Body of pancreas (tissue), 4 donors: ENCODE data around the gene TTF2. TPM values are rescaled to one million over a fixed set of nuclear protein-coding genes. Genes with fewer than 3 reads are reported as not detected.

ENCODE experiments used
- ATAC-seq: fragments of 150-250 bp; one replicate; pipeline ENCODE4 v1.9.1; 2016
- DNase-seq, 4 donors: peaks; one replicate each; pipeline ENCODE4 v3.0.0-alpha.2; 2019
- H3K27ac ChIP-seq, 4 donors: fragments of 200-600 bp; sonication (generic); 1 replicate in 3 of 4; 2 replicates in 1 of 4; pipeline versions ENCODE4 v1.5.1 to v1.6.1; 2016 to 2019; ENCODE audit warnings: mild to moderate bottlenecking in 1 of 4, mixed read lengths in 1 of 4, moderate library complexity in 1 of 4
- H3K27me3 ChIP-seq, 2 donors: fragments of 200-600 bp; sonication (generic); one replicate each; pipeline ENCODE4 v1.6.0; 2016; ENCODE audit warnings: mild to moderate bottlenecking in 1 of 2
- H3K36me3 ChIP-seq, 2 donors: fragments of 200-600 bp; sonication (generic); replicated peaks in 1 of 2; 2 replicates each; pipeline ENCODE4 v1.5.1; 2016; ENCODE audit warnings: low read depth in 2 of 2; ENCODE audit not compliant: insufficient read depth in 1 of 2
- H3K4me1 ChIP-seq: fragments of 200-600 bp; sonication (generic); one replicate; pipeline ENCODE4 v1.6.0; 2016
- H3K4me3 ChIP-seq, 2 donors: fragments of 200-600 bp; sonication (generic); 1 replicate in 1 of 2; 2 replicates in 1 of 2; pipeline ENCODE4 v1.5.1; 2016 to 2019
- H3K9me3 ChIP-seq, 3 donors: fragments of 200-600 bp; sonication (generic); 1 replicate in 2 of 3; 2 replicates in 1 of 3; pipeline ENCODE4 v1.5.1; 2016
- POLR2A ChIP-seq, 3 donors: fragments of 450-650 bp; IDR thresholded peaks; one replicate each; pipeline ENCODE4 v1.6.1; 2016; ENCODE audit warnings: antibody characterized with exemption in 3 of 3, mild to moderate bottlenecking in 2 of 3
- WGBS, 2 donors: methylation state at CpG; one replicate each; pipeline ENCODE4 v1.1.5; 2017; 5-methylcytosine and 5-hydroxymethylcytosine counted together
- intact Hi-C: fragments of 100-400 bp; cut with DNase I; formaldehyde crosslinking; loops from one replicate; pipeline ENCODE4 v1.15.1; 2023
- total RNA-seq, 2 donors: library from RNA; depleted of rRNA; stranded (reverse); fragments of >200 nt; gene quantifications; one replicate each; pipeline ENCODE4 v1.1.0, GENCODE V29; 2016
- TF ChIP-seq, protein P1 (sequence below), 7 experiments: fragments of 450-650 bp in 4 of 7; fragments of 200-600 bp in 3 of 7; sonication (generic) in 3 of 7; IDR thresholded peaks; one replicate each; pipeline ENCODE4 v1.5.1; 2016 to 2019; ENCODE audit warnings: antibody characterized with exemption in 7 of 7

Gene TTF2
- total RNA-seq, 2 donors from 2014 or later, result 7.8 to 9.6 TPM

DNA sequence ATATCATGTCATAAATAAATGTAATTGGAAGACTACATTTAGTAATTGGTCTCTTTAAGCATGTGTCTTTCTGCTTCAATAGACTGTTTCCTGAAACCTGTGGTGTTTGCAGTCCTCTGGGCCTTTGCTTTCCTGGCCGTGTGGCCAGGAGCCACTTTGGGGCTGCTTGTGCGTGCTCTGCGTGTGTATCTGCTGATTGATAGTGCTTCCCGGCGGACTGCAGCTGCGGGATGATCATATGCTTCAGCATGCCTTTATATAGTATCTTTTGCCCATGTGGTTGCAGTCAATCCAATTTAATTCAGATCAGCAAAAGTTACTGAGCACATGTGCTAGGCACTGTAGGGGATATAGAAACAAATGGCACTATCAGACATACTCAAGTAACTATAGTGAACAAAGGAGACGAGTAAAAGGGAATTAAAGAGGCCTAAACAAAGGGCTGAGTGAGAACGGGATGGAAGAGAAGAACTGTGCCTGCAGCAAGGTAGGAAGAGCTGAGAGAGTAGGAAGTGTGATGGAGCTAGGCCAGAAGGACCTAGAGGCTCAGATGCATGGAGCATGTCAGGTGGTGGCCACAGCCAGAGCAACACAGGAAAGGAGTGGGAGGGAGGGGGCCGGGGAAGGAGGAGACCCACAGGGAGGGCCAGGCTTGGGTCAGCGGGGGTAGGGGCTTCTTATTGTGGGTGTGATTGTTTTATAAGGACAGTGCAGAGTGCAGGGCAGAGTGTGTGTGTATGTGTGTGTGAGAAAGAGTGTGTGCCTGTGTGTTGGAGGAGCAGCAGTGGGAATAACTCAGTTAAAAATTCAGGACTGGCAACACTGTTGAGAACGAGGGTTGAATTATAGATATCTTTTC lies 27.2 kb upstream of the TTF2 start:
- intact Hi-C loops, result no loop called here
- 81 to 88% methylated on average over 11 of the region's 11 CpGs for WGBS, 2 donors
- H3K27ac ChIP-seq, result no peak overlapping the region
- no peak overlapping the region for H3K4me3 ChIP-seq
- no peaks in the 10 kb centered on the region for H3K36me3 ChIP-seq
- DNase-seq (no peak), ATAC-seq (no peak)
- H3K27me3 ChIP-seq, result no peaks in the 10 kb centered on the region
- no peaks in the 10 kb centered on the region for H3K4me1 ChIP-seq
- no peak for TF ChIP-seq POLR2A (IDR thresholded peaks at IDR 0.05)
- TF ChIP-seq, protein P1, sequence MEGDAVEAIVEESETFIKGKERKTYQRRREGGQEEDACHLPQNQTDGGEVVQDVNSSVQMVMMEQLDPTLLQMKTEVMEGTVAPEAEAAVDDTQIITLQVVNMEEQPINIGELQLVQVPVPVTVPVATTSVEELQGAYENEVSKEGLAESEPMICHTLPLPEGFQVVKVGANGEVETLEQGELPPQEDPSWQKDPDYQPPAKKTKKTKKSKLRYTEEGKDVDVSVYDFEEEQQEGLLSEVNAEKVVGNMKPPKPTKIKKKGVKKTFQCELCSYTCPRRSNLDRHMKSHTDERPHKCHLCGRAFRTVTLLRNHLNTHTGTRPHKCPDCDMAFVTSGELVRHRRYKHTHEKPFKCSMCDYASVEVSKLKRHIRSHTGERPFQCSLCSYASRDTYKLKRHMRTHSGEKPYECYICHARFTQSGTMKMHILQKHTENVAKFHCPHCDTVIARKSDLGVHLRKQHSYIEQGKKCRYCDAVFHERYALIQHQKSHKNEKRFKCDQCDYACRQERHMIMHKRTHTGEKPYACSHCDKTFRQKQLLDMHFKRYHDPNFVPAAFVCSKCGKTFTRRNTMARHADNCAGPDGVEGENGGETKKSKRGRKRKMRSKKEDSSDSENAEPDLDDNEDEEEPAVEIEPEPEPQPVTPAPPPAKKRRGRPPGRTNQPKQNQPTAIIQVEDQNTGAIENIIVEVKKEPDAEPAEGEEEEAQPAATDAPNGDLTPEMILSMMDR (IDR thresholded peaks at IDR 0.05), result no peak
- no peaks in the 10 kb centered on the region for H3K9me3 ChIP-seq

DNA sequence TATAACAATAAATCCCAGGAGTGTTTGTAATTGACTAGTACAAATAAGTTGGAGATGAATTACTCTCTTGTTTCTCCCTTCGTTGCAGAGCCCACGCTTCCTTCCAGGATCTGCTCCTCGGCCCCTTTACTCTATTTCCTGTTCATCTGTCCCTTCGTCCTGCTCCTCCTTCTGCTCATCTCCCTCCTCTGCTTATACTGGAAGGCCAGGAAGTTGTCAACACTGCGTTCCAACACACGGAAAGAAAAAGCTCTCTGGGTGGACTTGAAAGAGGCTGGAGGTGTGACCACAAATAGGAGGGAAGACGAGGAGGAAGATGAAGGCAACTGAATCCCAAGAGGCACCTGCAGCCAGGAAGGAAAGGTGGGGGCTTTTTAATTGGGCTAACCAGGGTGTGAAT lies 26.4 kb upstream of the TTF2 start:
- no peak for ATAC-seq
- TF ChIP-seq POLR2A (IDR thresholded peaks at IDR 0.05), result no peak
- TF ChIP-seq, protein P1 (IDR thresholded peaks at IDR 0.05), result no peak
- Histone ChIP-seq H3K36me3 (no peaks in the 10 kb centered on the region), H3K27me3 (no peaks in the 10 kb centered on the region), H3K27ac (no peak overlapping the region), H3K9me3 (no peaks in the 10 kb centered on the region), H3K4me1 (no peaks in the 10 kb centered on the region), H3K4me3 (no peak overlapping the region)
- WGBS, 2 donors, result 78 to 81% methylated on average over 7 of the region's 7 CpGs
- intact Hi-C loops, result no loop called here
- no peak for DNase-seq

DNA sequence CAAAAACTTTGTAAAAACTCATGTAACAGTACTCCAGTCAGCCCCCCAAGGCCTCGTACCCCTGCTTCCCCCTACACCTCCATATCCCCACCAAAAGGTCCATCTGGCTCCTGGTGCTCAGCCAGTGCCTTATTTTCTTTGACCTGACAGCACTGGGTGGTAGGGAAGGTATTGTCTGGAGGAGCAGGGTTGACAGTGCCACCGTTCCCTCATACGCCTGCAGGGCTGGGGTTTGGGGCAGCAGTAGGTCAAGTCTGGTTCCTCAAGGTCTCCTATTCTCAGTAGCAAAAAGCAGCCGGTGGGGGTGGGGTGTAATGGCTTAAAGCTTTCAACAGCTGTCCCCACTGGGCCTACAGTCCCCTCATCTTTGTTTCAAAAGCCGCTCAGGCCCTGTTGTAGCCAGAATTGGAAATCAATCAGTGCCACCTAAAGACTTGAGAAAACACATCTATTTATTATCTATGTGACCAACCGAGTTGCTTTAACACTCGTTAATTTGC lies 25.3 kb upstream of the TTF2 start:
- TF ChIP-seq, protein P1 (IDR thresholded peaks at IDR 0.05), result no peak
- no peak for TF ChIP-seq POLR2A (IDR thresholded peaks at IDR 0.05)
- Histone ChIP-seq H3K9me3 (no peaks in the 10 kb centered on the region), H3K36me3 (no peaks in the 10 kb centered on the region), H3K4me1 (no peaks in the 10 kb centered on the region), H3K4me3 (no peak overlapping the region), H3K27me3 (no peaks in the 10 kb centered on the region), H3K27ac (no peak overlapping the region)
- DNase-seq (no peak), ATAC-seq (no peak)
- intact Hi-C loops, result no loop called here
- 80 to 88% methylated on average over 6 to 7 of the region's 7 CpGs for WGBS, 2 donors

DNA sequence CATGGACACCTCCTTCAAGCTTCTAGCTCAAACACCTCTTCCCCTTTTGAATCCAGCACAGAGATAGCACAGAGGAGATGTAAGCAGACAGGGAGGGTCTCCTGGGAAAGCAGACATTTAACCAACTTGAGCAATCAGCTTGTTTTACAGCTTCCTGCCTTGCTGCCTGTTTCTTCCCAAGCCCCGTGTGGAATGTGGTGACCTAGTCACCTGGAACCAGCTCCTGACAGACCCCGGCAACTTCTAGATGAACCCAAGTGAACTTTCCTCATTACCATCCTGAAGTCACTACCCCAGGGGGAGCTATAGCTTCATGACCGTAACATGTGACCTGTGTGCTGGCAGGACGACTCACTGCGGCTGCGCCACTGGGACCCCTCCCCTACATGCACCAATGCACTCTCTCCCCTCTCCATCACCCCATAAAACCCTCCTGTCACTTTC lies 24.1 kb upstream of the TTF2 start:
- H3K4me3 ChIP-seq, result no peak overlapping the region
- H3K27ac ChIP-seq, result no peak overlapping the region
- H3K27me3 ChIP-seq, result no peaks in the 10 kb centered on the region
- no peak for ATAC-seq
- intact Hi-C loops, result no loop called here
- H3K4me1 ChIP-seq, result no peaks in the 10 kb centered on the region
- WGBS, 2 donors, result 87% methylated on average over 6 of the region's 6 CpGs
- H3K36me3 ChIP-seq, result no peaks in the 10 kb centered on the region
- H3K9me3 ChIP-seq, result no peaks in the 10 kb centered on the region
- no peak for TF ChIP-seq POLR2A (IDR thresholded peaks at IDR 0.05)
- TF ChIP-seq, protein P1 (IDR thresholded peaks at IDR 0.05), result no peak
- no peak for DNase-seq
